PC-3 (cell line): ENCODE measurements around the gene SLC25A41.

Source experiments
- EZH2 ChIP-seq: fragments of 300-600 bp; sonication (generic); IDR thresholded peaks from one replicate; pipeline ENCODE4 v1.6.1; 2017; ENCODE audit warnings: antibody characterized with exemption, mild to moderate bottlenecking, low read length; ENCODE audit not compliant: unreplicated experiment
- TF ChIP-seq, protein P1 (sequence below): fragments of 300-600 bp; sonication (generic); conservative IDR thresholded peaks from 2 replicates; pipeline ENCODE4 v1.5.1; 2017; ENCODE audit warnings: antibody characterized with exemption, low read depth, mild to moderate bottlenecking, low read length

DNA sequence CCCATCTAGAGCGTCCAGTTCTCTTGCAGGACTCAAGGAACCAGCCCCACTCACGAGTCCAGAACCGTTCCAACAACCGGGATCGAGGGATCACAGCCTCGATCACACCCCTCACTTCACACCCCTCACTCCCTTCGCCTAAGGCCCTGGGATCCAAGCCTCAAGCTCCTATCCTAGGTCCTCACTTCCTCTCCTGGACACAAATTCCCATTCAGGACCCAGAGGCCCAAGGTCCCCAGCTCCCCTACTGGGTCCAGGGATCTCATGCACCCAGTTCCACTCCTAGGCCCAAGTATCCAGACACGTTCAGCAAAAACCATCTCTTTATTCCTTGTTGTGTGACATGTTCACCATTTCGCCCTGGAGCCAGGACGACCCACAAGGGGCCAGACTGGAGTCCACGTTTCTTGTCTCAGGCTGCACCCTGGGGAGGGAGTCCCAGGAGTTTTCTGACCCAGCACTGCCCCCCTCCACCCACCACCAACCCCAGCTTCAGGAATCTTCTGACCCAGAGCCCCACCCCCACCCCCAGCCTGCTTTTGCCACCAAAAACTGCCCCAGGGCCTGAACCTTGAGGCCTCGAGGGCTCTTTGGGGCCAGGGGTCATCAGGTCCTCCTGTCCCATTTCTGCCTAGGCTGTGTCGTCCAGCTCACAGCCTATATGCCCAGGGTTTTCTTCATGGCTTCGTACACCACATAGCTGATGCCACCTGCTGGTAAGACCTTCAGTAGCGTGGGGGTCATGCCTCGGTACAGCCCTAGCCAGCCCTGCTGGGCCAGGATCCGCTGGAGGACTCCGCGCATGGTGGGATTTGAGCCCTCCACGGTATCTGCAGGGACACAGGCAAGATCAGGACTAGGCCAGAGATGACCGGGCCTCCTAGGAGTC is 7.6 kb downstream of the SLC25A41 start:
- TF ChIP-seq, protein P1, sequence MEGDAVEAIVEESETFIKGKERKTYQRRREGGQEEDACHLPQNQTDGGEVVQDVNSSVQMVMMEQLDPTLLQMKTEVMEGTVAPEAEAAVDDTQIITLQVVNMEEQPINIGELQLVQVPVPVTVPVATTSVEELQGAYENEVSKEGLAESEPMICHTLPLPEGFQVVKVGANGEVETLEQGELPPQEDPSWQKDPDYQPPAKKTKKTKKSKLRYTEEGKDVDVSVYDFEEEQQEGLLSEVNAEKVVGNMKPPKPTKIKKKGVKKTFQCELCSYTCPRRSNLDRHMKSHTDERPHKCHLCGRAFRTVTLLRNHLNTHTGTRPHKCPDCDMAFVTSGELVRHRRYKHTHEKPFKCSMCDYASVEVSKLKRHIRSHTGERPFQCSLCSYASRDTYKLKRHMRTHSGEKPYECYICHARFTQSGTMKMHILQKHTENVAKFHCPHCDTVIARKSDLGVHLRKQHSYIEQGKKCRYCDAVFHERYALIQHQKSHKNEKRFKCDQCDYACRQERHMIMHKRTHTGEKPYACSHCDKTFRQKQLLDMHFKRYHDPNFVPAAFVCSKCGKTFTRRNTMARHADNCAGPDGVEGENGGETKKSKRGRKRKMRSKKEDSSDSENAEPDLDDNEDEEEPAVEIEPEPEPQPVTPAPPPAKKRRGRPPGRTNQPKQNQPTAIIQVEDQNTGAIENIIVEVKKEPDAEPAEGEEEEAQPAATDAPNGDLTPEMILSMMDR = peak; percentile 41; the same call in 1 of the 2 replicates
- no peak for TF ChIP-seq EZH2
